Measurements from ENCODE around the gene GNAI2.
"Not testable (repeated sequence)": the region's sequence is repeated elsewhere in the genome, so short reads cannot be mapped to it uniquely, and the experiment has no call there.

GNAI2 gene

GRCh38 chr3:50227390-50228183 is 8.4 kb upstream of the GNAI2 start:
- TF ChIP-seq CTCF (conservative IDR thresholded peaks at IDR 0.05; ENCODE audit: low read depth, low read length) = peak; percentile 61
- peak overlapping the region; percentile 79 for H3K4me3 ChIP-seq (ENCODE audit: low read length)
- DNase-seq (ENCODE audit: low read depth) = no peak

GRCh38 chr3:50228184-50228763 is 7.7 kb upstream of the GNAI2 start:
- DNase-seq (ENCODE audit: low read depth) = not testable (repeated sequence)
- H3K4me3 ChIP-seq (ENCODE audit: low read length) = peak overlapping the region; percentile 79

- DNase-seq (ENCODE audit: low read depth) = no peak
- no peak overlapping the region for H3K4me3 ChIP-seq (ENCODE audit: low read length)
- TF ChIP-seq CTCF (conservative IDR thresholded peaks at IDR 0.05; ENCODE audit: low read depth, low read length) = no peak
Measured at GRCh38 chr3:50229490-50229889, 6.5 kb upstream of the GNAI2 start.

- H3K4me3 ChIP-seq (ENCODE audit: low read length) = no peak overlapping the region
- DNase-seq (ENCODE audit: low read depth) = no peak
- no peak for TF ChIP-seq CTCF (conservative IDR thresholded peaks at IDR 0.05; ENCODE audit: low read depth, low read length)
Measured at GRCh38 chr3:50230104-50230793, 5.8 kb upstream of the GNAI2 start.

- DNase-seq (ENCODE audit: low read depth) = no peak
- TF ChIP-seq CTCF (conservative IDR thresholded peaks at IDR 0.05; ENCODE audit: low read depth, low read length) = no peak
- no peak overlapping the region for H3K4me3 ChIP-seq (ENCODE audit: low read length)
Measured at GRCh38 chr3:50230794-50231125, 5.2 kb upstream of the GNAI2 start.

GRCh38 chr3:50231581-50231980 is 4.4 kb upstream of the GNAI2 start:
- H3K4me3 ChIP-seq (ENCODE audit: low read length) = no peak overlapping the region
- no peak for TF ChIP-seq CTCF (conservative IDR thresholded peaks at IDR 0.05; ENCODE audit: low read depth, low read length)

GRCh38 chr3:50232303-50232702 is 3.7 kb upstream of the GNAI2 start:
- no peak overlapping the region for H3K4me3 ChIP-seq (ENCODE audit: low read length)
- no peak for DNase-seq (ENCODE audit: low read depth)
- no peak for TF ChIP-seq CTCF (conservative IDR thresholded peaks at IDR 0.05; ENCODE audit: low read depth, low read length)

More at GRCh38 chr3:50231581-50231980, 4.4 kb upstream of the GNAI2 start:
- DNase-seq (ENCODE audit: low read depth) = no peak
